ENCODE results near the gene ARID1A.
"Not testable (repeated sequence)": the region's sequence is repeated elsewhere in the genome, so short reads cannot be mapped to it uniquely, and the experiment has no call there.

Gene ARID1A
- 9.3 to 153 (median 27.8) reads per million in 18 experiments for total RNA-seq

DNA sequence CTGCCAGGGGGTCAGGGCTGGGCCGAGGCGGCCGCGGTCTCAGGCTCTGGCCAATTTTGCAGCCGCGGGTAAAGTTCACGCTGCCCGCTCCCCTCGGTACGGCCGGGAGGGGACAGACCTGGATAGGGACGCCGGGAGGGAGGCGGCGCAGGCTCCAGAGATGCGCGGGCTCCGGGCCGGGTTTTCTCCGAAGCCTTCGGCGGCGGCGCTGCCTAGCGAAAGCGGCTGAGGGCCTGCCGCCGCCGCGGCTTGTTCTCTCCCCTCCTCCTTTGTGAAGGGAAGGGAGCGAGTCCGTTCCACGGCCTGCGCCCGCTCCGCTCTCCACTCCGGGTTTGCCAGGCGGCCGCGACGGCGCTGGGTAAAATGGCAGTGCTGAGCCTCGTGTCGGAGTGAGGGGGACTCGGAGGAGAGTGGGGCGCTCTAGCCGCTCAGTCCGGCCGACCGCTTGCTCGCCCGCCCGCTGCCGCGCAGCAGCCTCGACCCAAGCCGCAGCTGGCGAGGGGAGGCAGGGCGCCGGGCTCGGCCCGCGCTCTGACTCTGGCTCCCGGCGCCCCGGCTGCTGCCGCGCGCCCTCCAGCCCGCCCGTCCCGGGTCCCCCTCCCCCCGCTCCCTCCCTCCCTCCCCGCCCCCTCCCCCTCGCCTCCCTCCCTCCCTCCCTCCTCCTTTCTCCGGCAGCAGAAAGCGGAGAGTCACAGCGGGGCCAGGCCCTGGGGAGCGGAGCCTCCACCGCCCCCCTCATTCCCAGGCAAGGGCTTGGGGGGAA lies at the start of gene ARID1A:
ARID1A (plus strand) TSS at position 660 of the 763 bp plus-strand sequence. CDS start 389 bp downstream, outside the sequence.
- peak; percentile 95 to 97 for DNase-seq

DNA sequence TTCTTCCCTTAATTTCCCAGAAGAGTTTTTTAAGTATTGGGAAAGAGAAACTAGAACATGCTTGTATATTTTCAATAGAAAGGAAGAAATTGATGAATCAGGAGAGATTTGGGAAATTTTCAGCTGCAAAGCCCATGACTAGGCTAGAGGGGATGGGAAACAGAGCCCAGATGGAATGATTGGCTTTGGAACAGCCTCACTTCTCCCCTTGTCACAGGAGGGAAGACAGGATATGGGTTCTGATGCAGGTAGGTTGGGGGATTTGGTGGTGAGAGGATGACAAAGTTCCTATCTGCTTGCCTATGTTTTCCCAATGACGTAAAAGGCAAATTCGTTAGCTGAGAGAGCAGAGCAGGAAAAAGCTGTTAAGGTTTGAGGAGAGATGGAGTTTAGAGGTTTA lies 31.0 kb upstream of the ARID1A start:
- no peak for DNase-seq

DNA sequence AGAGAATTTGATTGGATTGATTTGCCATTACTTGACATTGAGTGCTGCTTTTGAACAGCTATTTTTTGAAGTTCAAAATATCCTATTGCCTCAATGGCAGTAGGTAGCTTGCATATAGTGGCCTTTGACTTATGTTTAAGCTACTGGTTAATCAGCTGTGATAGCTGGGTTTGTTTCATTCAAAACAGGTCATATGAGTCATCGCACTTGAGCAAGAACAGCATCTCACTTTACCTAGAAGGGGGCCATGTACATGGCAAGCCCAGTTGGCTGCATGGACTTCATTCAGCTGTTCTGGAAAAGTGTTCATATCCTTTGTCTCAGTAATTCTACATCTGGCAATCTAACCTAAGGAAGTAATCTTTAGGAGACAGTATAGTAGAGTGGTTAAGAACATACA lies 29.0 kb upstream of the ARID1A start:
- no peak for DNase-seq

DNA sequence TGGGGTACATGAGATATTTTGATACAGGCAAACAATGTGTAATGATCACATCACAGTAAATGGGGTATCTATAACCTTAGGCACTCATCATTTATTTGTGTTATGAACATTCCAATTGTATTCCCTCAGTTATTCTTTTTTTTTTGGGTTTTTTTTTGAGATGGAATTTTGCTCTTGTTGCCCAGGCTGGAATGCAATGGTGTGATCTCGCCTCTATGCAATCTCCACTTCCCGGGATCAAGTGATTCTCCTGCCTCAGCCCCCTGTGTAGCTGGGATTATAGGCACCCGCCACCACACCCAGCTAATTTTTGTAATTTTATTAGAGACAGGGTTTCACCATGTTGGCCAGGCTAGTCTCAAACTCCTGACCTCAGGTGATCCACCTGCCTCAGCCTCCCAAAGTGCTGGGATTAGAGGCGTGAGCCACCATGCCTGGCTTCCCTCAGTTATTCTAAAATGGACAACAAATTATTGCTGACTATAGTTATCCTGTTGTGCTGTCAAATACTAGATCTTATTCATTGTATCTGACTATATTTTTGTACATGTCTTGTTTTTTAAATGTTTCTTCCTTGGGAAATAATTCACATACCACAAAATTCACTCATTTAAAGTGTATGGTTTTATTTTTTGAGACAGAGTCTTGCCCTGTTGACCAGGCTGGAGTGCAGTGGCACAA lies 27.6 kb upstream of the ARID1A start:
- DNase-seq, result not testable (repeated sequence)

- peak; percentile 69 to 73 for DNase-seq
Observed at GRCh38 chr1:26677306-26678115, 18.3 kb upstream of the ARID1A start.

- no peak for DNase-seq
Observed at GRCh38 chr1:26684763-26685508, 10.9 kb upstream of the ARID1A start.

GRCh38 chr1:26686795-26687194 lies 9.0 kb upstream of the ARID1A start:
- DNase-seq, result no peak

GRCh38 chr1:26689504-26689903 lies 6.3 kb upstream of the ARID1A start:
- no peak for DNase-seq

- DNase-seq, result peak; percentile 83 to 84
Observed at GRCh38 chr1:26690157-26690556, 5.7 kb upstream of the ARID1A start.

DNA sequence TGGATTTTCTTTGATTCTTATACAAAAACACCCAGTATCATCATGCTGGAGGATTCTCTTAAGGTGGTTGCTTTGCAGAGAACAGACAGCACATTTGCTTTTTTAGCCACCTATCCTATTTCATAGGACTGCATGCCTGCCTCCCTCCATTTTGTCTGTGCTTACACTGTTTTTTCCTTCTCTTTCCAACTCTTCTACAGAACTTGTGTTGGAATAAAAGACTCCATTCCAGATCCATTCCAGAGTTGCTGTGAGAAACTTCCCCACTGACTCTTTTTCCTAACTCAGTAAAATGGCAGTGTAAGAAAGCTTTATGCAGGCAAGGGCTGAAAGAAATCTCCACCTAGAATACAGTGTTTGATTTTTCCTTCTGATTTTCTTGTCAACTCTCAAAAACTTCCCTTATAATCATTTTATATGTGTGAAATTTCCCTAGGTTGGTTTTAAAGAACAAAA lies 5.2 kb upstream of the ARID1A start:
- DNase-seq, result no peak

DNA sequence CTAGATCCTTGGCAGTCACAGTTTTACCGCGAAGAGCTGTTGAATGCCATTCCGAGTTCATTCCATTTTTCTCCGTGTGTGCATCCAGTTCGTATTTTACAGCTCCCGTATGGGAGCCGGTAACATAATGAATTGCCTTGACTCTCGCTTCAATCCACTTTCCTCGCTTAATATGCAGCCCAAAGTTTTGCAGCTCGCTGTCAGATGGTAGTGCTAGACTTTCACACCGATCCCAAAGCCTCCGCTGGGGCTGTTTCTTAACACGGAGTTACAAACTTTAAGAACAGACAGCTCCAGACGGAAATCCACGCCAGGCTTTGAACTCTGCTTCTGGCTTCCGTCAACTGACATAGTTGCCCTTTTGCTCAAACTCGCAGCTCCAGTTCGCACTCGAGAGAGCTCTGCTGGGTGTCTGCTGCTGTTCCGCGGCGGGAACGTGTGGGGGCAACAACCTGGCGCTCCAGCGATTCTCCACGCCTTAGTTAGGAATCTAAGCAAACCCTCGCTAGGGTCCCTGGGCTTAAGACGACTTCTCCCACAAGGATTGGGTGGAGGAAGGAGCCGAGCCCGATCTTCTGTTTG lies 3.5 kb upstream of the ARID1A start:
- peak; percentile 92 for DNase-seq

- peak; percentile 94 to 96 for DNase-seq
Observed at GRCh38 chr1:26692793-26693490, 2.9 kb upstream of the ARID1A start.

- DNase-seq, result no peak
Observed at GRCh38 chr1:26693599-26694572, 1.9 kb upstream of the ARID1A start.

GRCh38 chr1:26694638-26695355 lies 1.0 kb upstream of the ARID1A start:
- DNase-seq, result no peak

- DNase-seq, result peak in 1 of 2 donors; percentile 23
Observed at GRCh38 chr1:26696119-26696653, 371 bp downstream of the ARID1A start.

GRCh38 chr1:26696654-26697430 lies 1.0 kb downstream of the ARID1A start:
- DNase-seq, result peak in 1 of 2 donors; percentile 50

DNA sequence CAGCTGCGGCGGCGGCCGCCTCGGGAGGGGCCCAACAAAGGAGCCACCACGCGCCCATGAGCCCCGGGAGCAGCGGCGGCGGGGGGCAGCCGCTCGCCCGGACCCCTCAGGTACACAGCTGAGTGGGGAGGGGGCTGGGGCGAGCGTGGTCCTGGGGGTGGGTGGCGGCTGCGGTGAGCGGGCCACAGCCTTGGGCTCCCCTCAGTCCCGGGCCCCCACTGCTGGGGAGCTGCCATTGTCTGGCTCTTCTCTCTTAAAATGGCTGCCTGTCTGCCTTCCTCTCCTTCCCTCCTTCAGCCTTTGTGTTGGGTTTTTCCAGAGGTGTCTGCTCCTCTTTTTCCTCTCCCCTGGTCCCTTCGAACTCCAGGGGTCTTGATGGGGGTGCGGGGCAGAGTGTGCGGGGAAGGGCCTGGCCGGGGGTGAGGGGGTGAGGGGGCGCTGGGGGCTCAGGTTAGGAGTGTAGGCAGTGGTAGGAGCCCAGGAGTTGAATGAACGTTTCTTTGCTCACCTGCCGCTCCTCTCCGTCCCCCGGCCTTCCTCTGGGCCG lies 1.7 kb downstream of the ARID1A start:
- no peak for DNase-seq

Data from inflammatory macrophage (primary cell).